22Rv1 (cell line): ENCODE measurements around the gene PIP5K1B.

Experiments used
- H3K27ac ChIP-seq: fragments of 450-650 bp; 2 replicates; pipeline ENCODE4 v1.5.1; 2017
- ZFX ChIP-seq: fragments of 450-650 bp; IDR thresholded peaks from 2 replicates; pipeline ENCODE4 v1.6.1; 2017; ENCODE audit warnings: antibody characterized with exemption, borderline replicate concordance
- TF ChIP-seq, protein P1 (sequence below): fragments of 450-650 bp; IDR thresholded peaks from 2 replicates; pipeline ENCODE4 v1.5.1; 2017; ENCODE audit warnings: mild to moderate bottlenecking

The PIP5K1B gene

DNA sequence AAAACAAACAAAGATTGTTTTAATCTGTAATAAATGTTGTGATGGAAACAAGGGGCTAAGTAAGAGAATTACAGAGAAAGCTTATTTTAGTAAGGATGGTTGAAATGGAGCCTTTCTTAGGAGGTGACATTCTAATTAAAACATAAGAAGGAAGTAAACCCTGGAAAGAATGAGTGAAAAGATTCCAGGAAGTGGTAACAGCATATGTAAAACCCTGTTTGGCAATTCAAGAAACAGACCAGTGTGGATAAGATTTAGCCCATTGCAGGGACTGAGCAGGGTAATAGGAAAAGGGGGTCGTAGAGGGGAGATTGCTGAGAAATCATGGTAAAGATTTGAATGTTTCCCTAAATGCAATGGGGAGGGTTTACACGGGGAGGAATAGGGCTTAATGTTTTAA lies 21.6 kb upstream of the PIP5K1B start:
- H3K27ac ChIP-seq: no peak overlapping the region
- TF ChIP-seq ZFX: no peak
- TF ChIP-seq, protein P1, sequence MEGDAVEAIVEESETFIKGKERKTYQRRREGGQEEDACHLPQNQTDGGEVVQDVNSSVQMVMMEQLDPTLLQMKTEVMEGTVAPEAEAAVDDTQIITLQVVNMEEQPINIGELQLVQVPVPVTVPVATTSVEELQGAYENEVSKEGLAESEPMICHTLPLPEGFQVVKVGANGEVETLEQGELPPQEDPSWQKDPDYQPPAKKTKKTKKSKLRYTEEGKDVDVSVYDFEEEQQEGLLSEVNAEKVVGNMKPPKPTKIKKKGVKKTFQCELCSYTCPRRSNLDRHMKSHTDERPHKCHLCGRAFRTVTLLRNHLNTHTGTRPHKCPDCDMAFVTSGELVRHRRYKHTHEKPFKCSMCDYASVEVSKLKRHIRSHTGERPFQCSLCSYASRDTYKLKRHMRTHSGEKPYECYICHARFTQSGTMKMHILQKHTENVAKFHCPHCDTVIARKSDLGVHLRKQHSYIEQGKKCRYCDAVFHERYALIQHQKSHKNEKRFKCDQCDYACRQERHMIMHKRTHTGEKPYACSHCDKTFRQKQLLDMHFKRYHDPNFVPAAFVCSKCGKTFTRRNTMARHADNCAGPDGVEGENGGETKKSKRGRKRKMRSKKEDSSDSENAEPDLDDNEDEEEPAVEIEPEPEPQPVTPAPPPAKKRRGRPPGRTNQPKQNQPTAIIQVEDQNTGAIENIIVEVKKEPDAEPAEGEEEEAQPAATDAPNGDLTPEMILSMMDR: no peak

DNA sequence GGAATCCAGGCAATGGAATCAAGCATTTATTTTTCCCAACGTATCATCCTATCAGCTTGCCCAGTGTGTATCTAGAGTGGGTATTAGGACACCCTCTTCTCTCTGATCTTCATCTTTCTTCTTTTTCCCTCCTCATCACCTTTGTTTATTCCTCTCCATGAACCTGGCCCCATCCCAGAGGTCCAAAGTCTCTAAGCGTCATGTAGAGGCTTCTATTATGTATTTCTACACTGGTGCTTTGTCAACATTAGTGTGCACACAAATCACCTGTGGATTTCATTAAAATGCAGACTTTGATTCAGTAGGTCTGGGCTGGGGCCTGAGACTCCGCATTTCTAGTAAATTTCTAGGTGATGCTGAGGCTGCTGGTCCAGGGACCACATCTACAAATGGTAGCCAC lies 19.8 kb upstream of the PIP5K1B start:
- TF ChIP-seq, protein P1: no peak
- no peak for TF ChIP-seq ZFX

DNA sequence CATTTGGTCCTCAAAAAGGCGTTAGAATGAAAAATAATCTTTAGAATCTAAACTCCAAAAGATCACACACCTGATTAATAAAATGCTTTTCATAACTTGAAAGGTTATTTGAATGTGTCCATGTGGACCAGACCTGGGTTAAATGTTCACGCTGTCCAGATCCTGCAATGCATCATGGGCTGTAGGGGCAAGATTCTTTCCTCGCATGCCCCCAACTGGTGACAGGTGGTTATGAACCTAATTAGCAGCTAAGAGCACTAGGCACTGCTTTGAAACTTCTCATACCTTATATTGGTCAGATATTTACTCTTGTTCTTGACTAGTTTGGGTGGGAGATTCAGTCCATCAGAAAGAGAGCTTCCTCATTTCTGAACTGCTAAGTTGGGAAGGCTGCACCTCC lies 19.3 kb upstream of the PIP5K1B start:
- TF ChIP-seq, protein P1: peak; percentile 71
- no peak for TF ChIP-seq ZFX
- H3K27ac ChIP-seq: no peak overlapping the region

More for the DNA sequence above, 19.8 kb upstream of the PIP5K1B start:
- no peak overlapping the region for H3K27ac ChIP-seq

DNA sequence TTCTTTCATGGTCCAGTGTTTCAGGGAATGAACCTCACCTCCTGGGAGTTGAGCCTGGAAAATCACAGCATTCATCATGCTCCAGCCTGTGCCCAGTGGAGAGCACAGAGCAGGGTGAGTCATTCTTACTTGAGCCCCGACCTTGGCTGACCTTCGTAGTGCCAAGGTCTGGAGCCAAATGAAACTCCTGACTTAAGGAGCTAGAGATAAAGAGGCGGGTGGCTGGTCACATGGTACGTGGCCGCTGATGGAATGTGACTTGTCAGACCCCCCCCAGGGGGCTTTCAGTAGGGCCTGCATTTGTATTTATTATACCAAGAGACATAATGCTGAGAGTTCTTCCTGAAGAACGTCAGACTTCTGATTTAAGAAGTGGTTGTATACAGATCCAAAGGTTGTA lies 15.0 kb upstream of the PIP5K1B start:
- TF ChIP-seq, protein P1: no peak
- no peak for TF ChIP-seq ZFX
- H3K27ac ChIP-seq: no peak overlapping the region

DNA sequence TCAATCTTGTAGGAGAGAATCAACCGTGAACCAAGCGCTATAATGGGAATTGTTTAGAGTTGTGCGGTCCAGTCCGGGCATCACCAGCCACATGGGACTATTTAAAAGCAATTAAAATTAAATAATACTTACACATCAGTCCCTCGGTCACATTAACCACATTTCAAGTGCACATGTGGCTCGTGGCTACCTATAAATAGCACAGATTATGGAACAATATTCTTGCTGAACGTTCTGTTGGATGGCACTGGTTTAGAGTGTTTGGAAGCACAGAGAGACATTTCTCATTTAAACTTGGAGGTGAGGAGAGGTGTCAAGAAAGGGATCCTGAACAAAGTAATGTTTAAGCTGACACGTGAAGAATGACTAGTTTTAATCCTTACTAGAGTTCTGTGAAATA lies 12.5 kb upstream of the PIP5K1B start:
- TF ChIP-seq, protein P1: no peak
- no peak for TF ChIP-seq ZFX
- no peak overlapping the region for H3K27ac ChIP-seq

DNA sequence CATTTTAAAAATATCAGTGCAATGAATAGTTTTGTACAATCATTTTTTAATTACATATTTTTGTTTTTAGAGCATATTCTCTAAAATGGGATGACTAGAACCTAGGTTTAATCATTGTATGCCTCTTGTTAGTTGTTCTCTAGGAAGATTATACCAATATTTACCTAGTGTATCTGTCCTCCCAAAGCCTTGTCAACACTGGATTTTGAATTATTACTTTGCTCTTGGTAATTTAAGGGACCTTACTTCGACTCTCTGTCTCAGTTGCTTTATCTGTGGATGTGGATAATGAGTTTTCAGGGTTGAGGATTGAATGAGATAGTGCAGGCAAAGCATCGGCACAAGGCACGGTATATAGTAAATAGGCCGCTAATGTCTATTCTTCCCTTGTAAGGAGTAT lies 10.9 kb upstream of the PIP5K1B start:
- TF ChIP-seq, protein P1: no peak
- TF ChIP-seq ZFX: no peak
- no peak overlapping the region for H3K27ac ChIP-seq

DNA sequence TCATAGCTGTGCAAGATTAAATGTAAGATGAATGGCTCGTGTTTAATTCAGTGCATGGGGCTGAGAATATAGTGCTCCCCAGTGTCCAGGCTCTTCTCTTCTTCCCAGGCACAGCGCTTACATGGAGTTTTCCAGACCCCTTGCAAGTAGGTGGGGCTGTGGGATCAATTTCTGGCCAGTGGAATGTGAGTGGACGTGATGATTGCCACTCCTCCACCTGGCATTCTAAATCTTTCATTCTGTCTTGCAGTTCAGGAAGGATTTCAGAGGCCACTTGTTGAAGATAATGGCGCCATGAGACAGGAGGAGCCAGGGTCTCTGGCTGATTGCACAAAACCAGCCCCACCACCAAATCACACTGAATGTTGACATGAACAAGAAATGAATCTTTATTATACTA lies 7.2 kb upstream of the PIP5K1B start:
- H3K27ac ChIP-seq: no peak overlapping the region
- TF ChIP-seq, protein P1: no peak
- TF ChIP-seq ZFX: no peak
